Subcutaneous abdominal adipose tissue (tissue), 5 donors: Measurements from ENCODE around the gene SVOPL.

Experiments
- H3K27ac ChIP-seq: one replicate; pipeline ENCODE4 v1.7.0; 2013; ENCODE audit warnings: low read depth, mild to moderate bottlenecking, inconsistent platforms, low read length, moderate library complexity
- H3K27me3 ChIP-seq, 5 donors: one replicate each; pipeline ENCODE4 v1.7.0; 2013; ENCODE audit warnings: low read length in 5 of 5, inconsistent platforms in 1 of 5; ENCODE audit not compliant: control insufficient read depth in 5 of 5, insufficient read depth in 4 of 5
- H3K36me3 ChIP-seq, 5 donors: one replicate each; pipeline ENCODE4 v1.7.0; 2013; ENCODE audit warnings: low read length in 5 of 5; ENCODE audit not compliant: control insufficient read depth in 5 of 5, insufficient read depth in 5 of 5
- H3K4me1 ChIP-seq, 5 donors: one replicate each; pipeline ENCODE4 v1.7.0; 2013; ENCODE audit warnings: low read length in 5 of 5, mild to moderate bottlenecking in 3 of 5, moderate library complexity in 1 of 5; ENCODE audit not compliant: control insufficient read depth in 5 of 5, insufficient read depth in 5 of 5
- H3K4me3 ChIP-seq, 5 donors: one replicate each; pipeline ENCODE4 v1.7.0; 2013; ENCODE audit warnings: low read length in 5 of 5, low read depth in 1 of 5
- H3K9ac ChIP-seq, 5 donors: one replicate each; pipeline ENCODE4 v1.7.0; 2013; ENCODE audit warnings: low read length in 5 of 5, mild to moderate bottlenecking in 4 of 5, moderate library complexity in 3 of 5
- H3K9me3 ChIP-seq, 5 donors: one replicate each; pipeline ENCODE4 v1.7.0; 2013; ENCODE audit warnings: low read length in 5 of 5; ENCODE audit not compliant: control insufficient read depth in 5 of 5
- donor health status: healthy.
- donor health status: healthy.
- donor health status: healthy.
- donor health status: healthy.
- donor health status: healthy.

SVOPL gene

DNA sequence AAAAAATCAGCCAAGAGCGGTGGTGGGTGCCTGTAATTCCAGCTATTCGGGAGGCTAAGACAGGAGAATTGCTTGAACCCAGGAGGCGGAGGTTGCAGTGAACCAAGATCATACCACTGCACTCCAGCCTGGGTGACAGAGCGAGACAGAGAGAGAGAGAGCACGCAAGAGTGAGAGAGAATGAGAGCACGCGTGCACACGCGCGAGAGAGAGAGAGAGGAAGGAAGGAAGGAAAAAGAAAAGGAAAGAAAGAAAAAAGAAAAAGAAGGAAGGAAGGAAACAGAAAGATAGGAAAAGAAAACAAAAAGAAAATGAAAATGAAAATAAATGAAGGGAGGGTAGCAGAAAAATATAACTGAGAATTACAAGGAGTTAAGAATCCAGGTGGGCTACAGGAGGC lies 82.7 kb downstream of the SVOPL start:
- no peaks in the 10 kb centered on the region for H3K4me1 ChIP-seq
- H3K27ac ChIP-seq: no peak overlapping the region
- no peaks in the 10 kb centered on the region for H3K36me3 ChIP-seq
- no peak overlapping the region for H3K4me3 ChIP-seq
- no peak overlapping the region for H3K9ac ChIP-seq
- H3K27me3 ChIP-seq: no peaks in the 10 kb centered on the region
- no peaks in the 10 kb centered on the region for H3K9me3 ChIP-seq

DNA sequence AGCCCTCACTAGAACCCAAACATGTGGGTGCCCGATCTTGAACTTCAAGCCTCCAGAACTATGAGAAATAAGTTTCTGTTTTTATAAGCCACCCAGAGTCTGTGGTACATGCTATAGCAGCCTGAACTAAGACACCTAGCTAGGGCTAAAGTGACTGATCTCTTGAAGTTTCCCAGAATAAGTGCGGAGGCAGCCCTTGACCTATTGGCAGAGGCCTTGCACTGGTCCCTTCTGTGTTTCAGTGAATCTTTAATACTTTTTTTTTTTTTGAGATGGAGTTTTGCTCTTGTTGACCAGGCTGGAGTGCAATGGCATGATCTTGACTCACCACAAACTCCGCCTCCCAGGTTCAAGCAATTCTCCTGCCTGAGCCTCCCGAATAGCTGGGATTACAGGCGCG lies 85.1 kb downstream of the SVOPL start:
- no peak overlapping the region for H3K27ac ChIP-seq
- no peaks in the 10 kb centered on the region for H3K27me3 ChIP-seq
- H3K4me1 ChIP-seq: no peaks in the 10 kb centered on the region
- H3K4me3 ChIP-seq: no peak overlapping the region
- H3K9ac ChIP-seq: no peak overlapping the region
- no peaks in the 10 kb centered on the region for H3K9me3 ChIP-seq
- no peaks in the 10 kb centered on the region for H3K36me3 ChIP-seq

DNA sequence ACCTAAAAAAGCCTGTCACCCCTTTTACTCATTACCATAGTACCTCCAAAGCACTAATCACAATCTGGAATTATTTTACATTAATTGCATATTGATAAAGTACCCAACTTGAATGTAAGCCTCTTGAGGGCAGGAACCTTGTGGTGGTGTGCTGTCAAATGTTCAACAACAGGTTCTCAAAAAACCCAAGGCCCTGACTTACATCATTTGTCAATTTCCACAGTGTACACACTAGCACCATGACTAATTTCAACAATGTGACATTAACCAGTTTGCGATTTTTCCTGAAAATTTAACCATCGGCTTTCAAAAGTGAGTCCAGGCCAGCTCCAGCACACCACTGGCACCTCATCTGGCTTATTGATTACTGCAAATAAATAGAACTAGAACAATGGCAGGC lies 87.5 kb downstream of the SVOPL start:
- no peaks in the 10 kb centered on the region for H3K36me3 ChIP-seq
- H3K4me1 ChIP-seq: no peaks in the 10 kb centered on the region
- no peak overlapping the region for H3K9ac ChIP-seq
- H3K9me3 ChIP-seq: no peaks in the 10 kb centered on the region
- no peak overlapping the region for H3K27ac ChIP-seq
- no peak overlapping the region for H3K4me3 ChIP-seq
- no peaks in the 10 kb centered on the region for H3K27me3 ChIP-seq

DNA sequence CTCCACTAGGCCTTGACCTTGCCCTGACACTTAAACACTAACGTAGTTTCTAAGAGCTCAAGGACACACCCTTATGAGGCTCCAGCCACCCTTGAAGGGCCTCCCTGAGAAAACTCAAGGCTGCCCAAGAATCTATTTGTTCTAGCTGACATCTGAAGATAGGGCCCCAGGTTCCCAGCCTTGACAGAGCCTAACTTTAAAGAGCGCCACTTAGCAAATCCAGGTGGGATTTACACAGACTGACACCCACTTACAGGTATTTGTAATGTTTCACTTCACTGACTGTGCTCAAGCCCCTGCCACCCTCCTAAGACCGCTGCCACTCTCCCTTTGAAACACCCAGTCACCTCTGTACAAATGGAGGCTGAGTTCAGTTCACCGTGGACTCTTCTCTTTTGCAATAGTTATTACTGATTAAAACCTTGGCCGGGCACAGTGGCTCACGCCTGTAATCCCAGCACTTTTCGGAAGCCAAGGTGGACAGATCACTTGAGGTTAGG lies 90.4 kb downstream of the SVOPL start:
- no peaks in the 10 kb centered on the region for H3K27me3 ChIP-seq
- H3K9ac ChIP-seq: no peak overlapping the region
- H3K36me3 ChIP-seq: no peaks in the 10 kb centered on the region
- H3K4me1 ChIP-seq: no peaks in the 10 kb centered on the region
- no peak overlapping the region for H3K27ac ChIP-seq
- H3K4me3 ChIP-seq: no peak overlapping the region
- H3K9me3 ChIP-seq: no peaks in the 10 kb centered on the region

DNA sequence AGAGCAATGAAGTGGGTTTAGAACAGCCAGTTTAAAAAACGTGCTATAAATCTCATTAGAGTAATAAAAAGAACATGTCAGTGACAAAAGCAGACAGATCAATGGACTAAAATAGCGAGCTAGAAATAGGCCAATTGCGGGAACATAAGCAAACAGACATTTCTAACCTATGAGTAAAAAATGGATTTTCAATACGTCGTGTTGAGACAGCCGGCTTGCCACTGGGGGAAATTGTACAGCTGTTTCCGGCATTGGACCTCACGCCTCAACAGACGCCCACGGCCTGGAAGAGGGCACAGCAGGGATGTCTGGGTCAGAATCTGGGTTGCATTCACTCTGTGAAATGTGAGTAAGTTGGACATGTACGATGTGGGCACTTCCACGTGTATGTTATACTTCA lies 92.9 kb downstream of the SVOPL start:
- Histone ChIP-seq H3K27ac (no peak overlapping the region), H3K27me3 (no peaks in the 10 kb centered on the region), H3K4me1 (no peaks in the 10 kb centered on the region), H3K36me3 (no peaks in the 10 kb centered on the region), H3K9ac (no peak overlapping the region), H3K9me3 (no peaks in the 10 kb centered on the region), H3K4me3 (no peak overlapping the region)

DNA sequence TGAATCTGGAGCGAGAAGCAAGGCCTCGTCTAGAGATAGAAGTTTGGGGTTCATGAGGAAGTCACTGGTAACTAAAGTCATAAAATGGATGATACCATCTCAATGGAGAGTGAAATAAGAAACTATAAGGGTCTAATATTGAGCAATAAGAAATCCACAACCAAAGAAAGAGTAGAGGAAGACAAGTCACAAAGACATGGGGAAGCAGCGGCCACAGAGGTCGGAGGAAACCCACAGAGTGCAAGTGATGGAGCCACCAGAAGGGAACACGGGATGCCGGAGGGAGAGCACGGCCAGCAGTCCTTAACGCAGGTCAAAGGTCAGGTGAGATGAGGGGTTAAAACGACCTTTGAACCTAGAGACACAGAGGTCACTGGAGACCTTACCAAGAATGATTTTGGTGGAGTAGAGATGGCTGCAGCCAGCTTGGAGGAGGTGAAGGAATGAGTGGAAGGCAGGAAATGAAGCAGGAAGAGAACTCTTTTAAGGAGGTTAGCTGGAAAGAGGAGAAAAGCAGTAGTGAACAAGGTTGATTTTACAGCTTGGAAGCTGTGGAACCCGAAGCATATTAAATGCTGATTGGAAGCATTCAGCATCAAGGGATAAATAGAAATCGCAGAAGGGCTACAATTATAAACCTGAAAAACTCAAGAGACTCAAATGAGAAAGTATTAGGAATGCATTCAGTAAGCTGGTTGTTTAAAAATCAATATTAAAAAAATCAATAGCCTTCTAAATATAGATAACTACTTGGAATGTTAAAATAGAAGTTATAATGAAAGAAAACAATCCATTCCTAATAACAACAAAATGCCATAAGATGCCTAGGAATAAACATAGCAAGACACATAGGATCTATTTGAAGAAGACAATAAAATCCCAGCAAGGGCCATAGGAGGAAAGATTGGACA lies 93.7 kb downstream of the SVOPL start:
- no peak overlapping the region for H3K4me3 ChIP-seq
- H3K27me3 ChIP-seq: no peaks in the 10 kb centered on the region
- no peaks in the 10 kb centered on the region for H3K36me3 ChIP-seq
- H3K9me3 ChIP-seq: no peaks in the 10 kb centered on the region
- no peak overlapping the region for H3K27ac ChIP-seq
- no peaks in the 10 kb centered on the region for H3K4me1 ChIP-seq
- no peak overlapping the region for H3K9ac ChIP-seq

DNA sequence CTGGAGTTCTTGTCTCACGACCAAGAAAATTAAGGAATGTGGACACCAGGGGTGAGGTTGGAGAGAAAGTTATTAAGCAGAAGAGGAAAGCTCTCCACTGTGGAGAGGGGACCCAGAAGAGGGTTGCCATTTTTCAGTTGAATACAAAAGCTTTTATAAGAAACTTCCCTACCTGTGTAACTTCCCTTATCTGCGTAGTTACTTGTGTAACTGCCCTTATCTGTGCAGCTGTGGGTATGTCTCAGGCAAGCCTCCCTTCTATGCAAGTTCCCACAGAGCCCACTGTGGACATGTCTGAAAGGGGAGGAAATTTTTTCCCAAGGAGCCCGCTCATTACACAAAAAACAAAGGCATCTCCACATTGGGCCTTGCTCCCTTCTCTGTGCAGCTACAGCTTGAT lies 94.9 kb downstream of the SVOPL start:
- Histone ChIP-seq H3K27me3 (no peaks in the 10 kb centered on the region), H3K9ac (no peak overlapping the region), H3K4me3 (no peak overlapping the region), H3K4me1 (no peaks in the 10 kb centered on the region), H3K9me3 (no peaks in the 10 kb centered on the region), H3K27ac (no peak overlapping the region), H3K36me3 (no peaks in the 10 kb centered on the region)

DNA sequence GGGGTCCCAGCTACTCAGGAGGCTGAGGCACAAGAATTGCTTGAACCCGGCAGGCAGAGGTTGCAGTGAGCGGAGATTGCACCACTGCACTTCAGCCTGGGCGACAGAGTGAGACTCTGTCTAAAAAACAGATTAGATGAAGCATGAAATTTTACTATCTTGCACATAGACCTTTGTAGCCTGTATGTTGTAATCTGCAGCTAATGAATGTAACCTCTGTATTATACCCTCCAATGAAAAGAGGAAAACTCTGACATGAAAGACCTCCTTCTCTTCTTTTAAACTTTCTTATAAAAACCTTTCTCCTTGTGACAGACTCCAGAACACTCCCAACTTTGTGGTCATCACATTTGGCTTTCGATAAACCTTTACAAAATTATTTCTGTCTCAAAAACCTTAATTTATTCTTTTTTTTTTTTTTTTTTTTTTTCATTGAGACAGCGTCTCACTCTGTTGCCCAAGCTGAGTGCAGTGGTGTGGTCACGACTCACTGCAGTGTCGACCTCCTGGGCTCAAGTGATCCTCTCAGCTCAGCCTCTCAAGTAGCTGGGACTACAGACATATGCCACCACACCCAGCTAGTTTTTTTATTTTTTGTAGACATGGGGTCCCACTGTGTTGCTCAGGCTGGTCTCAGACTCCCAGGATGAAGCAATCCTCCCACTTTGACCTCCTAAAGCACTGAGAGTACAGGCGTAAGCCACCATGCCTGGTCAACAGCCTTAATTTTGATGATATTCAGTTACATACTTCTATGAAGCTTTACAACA lies 97.4 kb downstream of the SVOPL start:
- no peaks in the 10 kb centered on the region for H3K9me3 ChIP-seq
- no peak overlapping the region for H3K9ac ChIP-seq
- H3K27me3 ChIP-seq: no peaks in the 10 kb centered on the region
- H3K4me1 ChIP-seq: no peaks in the 10 kb centered on the region
- H3K27ac ChIP-seq: no peak overlapping the region
- no peaks in the 10 kb centered on the region for H3K36me3 ChIP-seq
- H3K4me3 ChIP-seq: no peak overlapping the region

DNA sequence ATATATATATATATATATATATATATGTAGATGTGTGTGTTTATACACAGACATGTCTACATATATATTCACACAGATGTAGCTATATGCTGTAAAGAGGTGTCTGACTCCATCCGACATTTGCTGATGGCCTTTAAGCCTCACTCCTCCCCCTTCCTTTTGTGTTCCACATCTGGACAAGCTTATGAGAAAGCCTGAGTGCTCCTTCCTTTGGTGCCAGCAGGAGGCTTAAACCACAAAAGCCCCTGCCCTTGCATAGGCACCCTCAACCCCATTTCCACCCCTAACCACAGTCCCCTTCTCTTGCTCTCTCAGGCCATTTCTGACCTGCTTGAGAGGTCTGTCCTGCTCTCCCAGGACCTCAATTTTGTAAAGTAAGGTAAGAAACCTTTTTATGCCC lies 98.7 kb downstream of the SVOPL start:
- Histone ChIP-seq H3K9ac (no peak overlapping the region), H3K9me3 (no peaks in the 10 kb centered on the region), H3K36me3 (no peaks in the 10 kb centered on the region), H3K27me3 (no peaks in the 10 kb centered on the region), H3K4me3 (no peak overlapping the region), H3K27ac (no peak overlapping the region), H3K4me1 (no peaks in the 10 kb centered on the region)

DNA sequence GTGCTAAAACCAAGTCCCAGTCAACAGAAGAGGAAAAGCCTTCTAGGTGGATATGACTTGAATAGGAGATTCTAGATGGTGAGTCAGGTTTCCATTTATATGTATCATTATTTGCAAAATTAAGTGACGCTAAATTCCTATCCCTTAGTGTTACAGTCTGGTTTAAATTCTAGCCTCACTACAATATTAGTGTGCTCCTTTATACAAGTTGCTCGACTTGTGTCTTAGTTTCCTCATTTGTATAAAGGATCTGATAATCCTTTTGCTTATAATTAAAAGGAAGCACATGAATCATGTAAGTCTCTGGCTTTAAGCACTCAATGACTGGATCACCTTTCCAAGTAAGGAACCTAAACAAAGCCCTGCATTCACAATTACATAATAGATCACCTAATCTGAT lies 105.7 kb downstream of the SVOPL start:
- Histone ChIP-seq H3K4me3 (no peak overlapping the region), H3K9me3 (no peaks in the 10 kb centered on the region), H3K27ac (no peak overlapping the region), H3K4me1 (no peaks in the 10 kb centered on the region), H3K36me3 (no peaks in the 10 kb centered on the region), H3K27me3 (no peaks in the 10 kb centered on the region), H3K9ac (no peak overlapping the region)
